Vagina (tissue), 2 donors: ENCODE results near the gene UBQLN1.

Source experiments
- POLR2AphosphoS5 ChIP-seq, 2 donors: sonication (generic); formaldehyde crosslinking; IDR thresholded peaks; one replicate each; pipeline ENCODE4 v1.9.0; 2017; ENCODE audit warnings: antibody characterized with exemption in 2 of 2, mild to moderate bottlenecking in 2 of 2, low read depth in 1 of 2; ENCODE audit not compliant: insufficient read depth in 1 of 2
- TF ChIP-seq, protein P1 (sequence below), 3 experiments: fragments of 450-650 bp in 2 of 3; fragments of 200-600 bp in 1 of 3; sonication (generic) in 1 of 3; IDR thresholded peaks; one replicate each; pipeline ENCODE4 v1.5.1; 2017 to 2019; ENCODE audit warnings: antibody characterized with exemption in 3 of 3, mild to moderate bottlenecking in 2 of 3, moderate library complexity in 2 of 3

DNA sequence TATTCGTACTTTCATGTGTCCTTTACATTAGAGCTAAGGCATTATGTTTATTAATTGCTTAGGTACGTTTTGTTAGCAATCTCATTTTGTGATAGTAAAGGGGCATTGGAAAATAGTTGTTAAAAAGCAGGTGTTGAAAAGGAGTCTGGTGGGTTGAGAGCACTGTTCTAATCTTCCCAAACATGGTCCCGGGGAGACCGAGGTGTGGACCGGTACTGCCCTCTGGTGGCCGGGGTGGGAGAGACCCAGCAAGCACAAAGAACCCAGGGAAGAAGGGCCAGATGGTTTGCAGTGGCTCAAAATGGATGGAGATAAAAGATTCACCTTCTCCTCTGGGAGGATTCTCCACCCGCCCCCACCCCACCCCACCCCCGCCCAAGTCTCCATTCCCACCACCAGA is 58.7 kb downstream of the UBQLN1 start:
- TF ChIP-seq, protein P1, sequence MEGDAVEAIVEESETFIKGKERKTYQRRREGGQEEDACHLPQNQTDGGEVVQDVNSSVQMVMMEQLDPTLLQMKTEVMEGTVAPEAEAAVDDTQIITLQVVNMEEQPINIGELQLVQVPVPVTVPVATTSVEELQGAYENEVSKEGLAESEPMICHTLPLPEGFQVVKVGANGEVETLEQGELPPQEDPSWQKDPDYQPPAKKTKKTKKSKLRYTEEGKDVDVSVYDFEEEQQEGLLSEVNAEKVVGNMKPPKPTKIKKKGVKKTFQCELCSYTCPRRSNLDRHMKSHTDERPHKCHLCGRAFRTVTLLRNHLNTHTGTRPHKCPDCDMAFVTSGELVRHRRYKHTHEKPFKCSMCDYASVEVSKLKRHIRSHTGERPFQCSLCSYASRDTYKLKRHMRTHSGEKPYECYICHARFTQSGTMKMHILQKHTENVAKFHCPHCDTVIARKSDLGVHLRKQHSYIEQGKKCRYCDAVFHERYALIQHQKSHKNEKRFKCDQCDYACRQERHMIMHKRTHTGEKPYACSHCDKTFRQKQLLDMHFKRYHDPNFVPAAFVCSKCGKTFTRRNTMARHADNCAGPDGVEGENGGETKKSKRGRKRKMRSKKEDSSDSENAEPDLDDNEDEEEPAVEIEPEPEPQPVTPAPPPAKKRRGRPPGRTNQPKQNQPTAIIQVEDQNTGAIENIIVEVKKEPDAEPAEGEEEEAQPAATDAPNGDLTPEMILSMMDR (IDR thresholded peaks at IDR 0.05): peak; percentile 24 to 37 (median 31)
- TF ChIP-seq POLR2AphosphoS5 (IDR thresholded peaks at IDR 0.05; ENCODE audit: insufficient read depth in 1 of 2, low read depth in 1 of 2): no peak
